ENCODE measurements around the gene SLC9B2. TPM values are rescaled to one million over a fixed set of nuclear protein-coding genes. Genes with fewer than 3 reads are reported as not detected.
A peak's percentile ranks its signal among the peaks of the same experiment; 100 is the strongest.

Gene SLC9B2
- polyA plus RNA-seq, 1 experiment = 12.6 TPM

DNA sequence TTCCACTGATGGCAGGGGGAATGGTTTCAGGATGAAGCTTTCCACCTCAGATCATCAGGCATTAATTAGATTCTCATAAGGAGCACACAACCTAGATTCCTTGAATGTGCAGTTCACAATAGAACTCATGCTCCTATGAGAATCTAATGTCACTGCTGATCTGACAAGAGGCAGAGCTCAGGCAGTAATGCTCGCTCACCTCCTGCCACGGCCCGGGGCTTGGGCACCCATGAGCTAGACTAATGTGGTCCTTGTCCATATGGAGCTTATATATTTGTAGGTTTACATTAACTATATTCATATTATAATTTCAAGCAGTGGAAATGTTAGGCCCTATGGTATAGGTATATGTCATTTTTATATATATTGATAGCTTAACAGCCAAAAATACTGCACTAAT lies 24.4 kb downstream of the SLC9B2 start:
- Histone ChIP-seq H3K4me3 (ENCODE audit: low read depth, low read length) (no peak overlapping the region), H3K27me3 (ENCODE audit: control insufficient read depth, insufficient read depth, low read length) (no peaks in the 10 kb centered on the region), H3K36me3 (ENCODE audit: control insufficient read depth, insufficient read depth, low read length) (no peaks in the 10 kb centered on the region; the same call in 1 of the 2 replicates)
- POLR2A ChIA-PET = no interaction called here
- DNase-seq (ENCODE audit: low read depth) = no peak
- TF ChIP-seq, protein P1, sequence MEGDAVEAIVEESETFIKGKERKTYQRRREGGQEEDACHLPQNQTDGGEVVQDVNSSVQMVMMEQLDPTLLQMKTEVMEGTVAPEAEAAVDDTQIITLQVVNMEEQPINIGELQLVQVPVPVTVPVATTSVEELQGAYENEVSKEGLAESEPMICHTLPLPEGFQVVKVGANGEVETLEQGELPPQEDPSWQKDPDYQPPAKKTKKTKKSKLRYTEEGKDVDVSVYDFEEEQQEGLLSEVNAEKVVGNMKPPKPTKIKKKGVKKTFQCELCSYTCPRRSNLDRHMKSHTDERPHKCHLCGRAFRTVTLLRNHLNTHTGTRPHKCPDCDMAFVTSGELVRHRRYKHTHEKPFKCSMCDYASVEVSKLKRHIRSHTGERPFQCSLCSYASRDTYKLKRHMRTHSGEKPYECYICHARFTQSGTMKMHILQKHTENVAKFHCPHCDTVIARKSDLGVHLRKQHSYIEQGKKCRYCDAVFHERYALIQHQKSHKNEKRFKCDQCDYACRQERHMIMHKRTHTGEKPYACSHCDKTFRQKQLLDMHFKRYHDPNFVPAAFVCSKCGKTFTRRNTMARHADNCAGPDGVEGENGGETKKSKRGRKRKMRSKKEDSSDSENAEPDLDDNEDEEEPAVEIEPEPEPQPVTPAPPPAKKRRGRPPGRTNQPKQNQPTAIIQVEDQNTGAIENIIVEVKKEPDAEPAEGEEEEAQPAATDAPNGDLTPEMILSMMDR (IDR thresholded peaks at IDR 0.05; ENCODE audit: insufficient read depth, low read depth, low read length) = no peak
- CTCF ChIA-PET = interaction anchor here (0.6 to 1.3 kb wide), 3 partner anchors 43 to 1440 kb away, joined by 3 read pairs; partner anchors contain the start of gene BDH2

DNA sequence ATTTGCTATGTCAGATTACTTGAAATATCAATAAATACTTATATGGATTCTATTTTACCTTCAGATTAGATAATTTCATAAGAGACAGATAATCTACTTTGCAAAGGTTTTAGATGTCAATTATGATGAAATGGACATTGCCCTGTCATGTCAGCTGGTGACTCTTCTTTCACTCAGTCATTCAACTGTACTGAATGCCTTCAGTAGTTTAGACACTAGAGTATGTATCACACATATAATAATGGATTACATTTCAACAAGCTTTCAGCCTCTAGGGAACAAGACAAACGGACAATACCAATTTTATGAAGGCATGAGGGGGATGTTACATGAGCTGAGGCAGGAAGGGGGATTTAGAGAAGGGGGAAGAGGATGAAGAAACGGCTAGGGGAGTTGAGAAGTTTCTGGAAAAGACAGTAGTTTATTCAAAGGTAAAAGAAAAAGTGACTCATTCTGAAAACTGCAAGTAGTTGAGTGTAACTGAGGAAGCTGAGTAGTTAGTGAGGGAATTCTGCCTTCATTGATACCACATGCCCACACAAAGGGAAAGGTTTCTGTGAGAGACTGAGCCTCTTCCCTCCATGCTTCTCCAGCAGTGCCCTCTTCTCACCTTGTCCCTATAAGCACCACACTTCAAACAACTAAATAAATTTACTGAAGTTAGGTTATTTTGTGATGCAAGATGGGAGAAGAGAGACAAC lies 25.7 kb downstream of the SLC9B2 start:
- no peaks in the 10 kb centered on the region; the same call in 1 of the 2 replicates for H3K36me3 ChIP-seq (ENCODE audit: control insufficient read depth, insufficient read depth, low read length)
- CTCF ChIA-PET = interaction anchor here (1.0 to 1.2 kb wide), 3 partner anchors 12 to 41 kb away, joined by 3 to 4 read pairs (median 3); no protein-coding TSS in a partner anchor
- no peak for DNase-seq (ENCODE audit: low read depth)
- TF ChIP-seq, protein P1 (IDR thresholded peaks at IDR 0.05; ENCODE audit: insufficient read depth, low read depth, low read length) = no peak
- no peak overlapping the region for H3K4me3 ChIP-seq (ENCODE audit: low read depth, low read length)
- no peaks in the 10 kb centered on the region for H3K27me3 ChIP-seq (ENCODE audit: control insufficient read depth, insufficient read depth, low read length)
- POLR2A ChIA-PET = no interaction called here

- ChIA-PET POLR2A (no interaction called here), CTCF (interaction anchor here (0.6 to 2.1 kb wide), 13 partner anchors 9 to 107 kb away, joined by 3 to 11 read pairs (median 5); no protein-coding TSS in a partner anchor)
- H3K27me3 ChIP-seq (ENCODE audit: control insufficient read depth, insufficient read depth, low read length) = no peaks in the 10 kb centered on the region
- TF ChIP-seq, protein P1 (IDR thresholded peaks at IDR 0.05; ENCODE audit: insufficient read depth, low read depth, low read length) = peak; percentile 79
- DNase-seq (ENCODE audit: low read depth) = no peak
- no peak overlapping the region for H3K4me3 ChIP-seq (ENCODE audit: low read depth, low read length)
- no peaks in the 10 kb centered on the region; the same call in 1 of the 2 replicates for H3K36me3 ChIP-seq (ENCODE audit: control insufficient read depth, insufficient read depth, low read length)
These were observed 29.9 kb downstream of the SLC9B2 start for GRCh38 chr4:103046416-103047290.

GRCh38 chr4:103044183-103044582 lies 32.4 kb downstream of the SLC9B2 start:
- DNase-seq (ENCODE audit: low read depth) = no peak
- ChIA-PET CTCF (interaction anchor here (0.8 to 1.5 kb wide), 3 partner anchors 11 to 48 kb away, joined by 3 to 8 read pairs (median 4); no protein-coding TSS in a partner anchor), POLR2A (no interaction called here)
- Histone ChIP-seq H3K36me3 (ENCODE audit: control insufficient read depth, insufficient read depth, low read length) (no peaks in the 10 kb centered on the region; the same call in 1 of the 2 replicates), H3K4me3 (ENCODE audit: low read depth, low read length) (no peak overlapping the region), H3K27me3 (ENCODE audit: control insufficient read depth, insufficient read depth, low read length) (no peaks in the 10 kb centered on the region)
- TF ChIP-seq, protein P1 (IDR thresholded peaks at IDR 0.05; ENCODE audit: insufficient read depth, low read depth, low read length) = no peak

GRCh38 chr4:103036169-103036568 lies 40.4 kb downstream of the SLC9B2 start:
- Histone ChIP-seq H3K27me3 (ENCODE audit: control insufficient read depth, insufficient read depth, low read length) (no peaks in the 10 kb centered on the region), H3K4me3 (ENCODE audit: low read depth, low read length) (no peak overlapping the region), H3K36me3 (ENCODE audit: control insufficient read depth, insufficient read depth, low read length) (no peaks in the 10 kb centered on the region)
- DNase-seq (ENCODE audit: low read depth) = no peak
- ChIA-PET POLR2A (no interaction called here), CTCF (interaction anchor here (0.9 to 1.6 kb wide), 2 partner anchors 10 to 415 kb away, joined by 5 to 6 read pairs; no protein-coding TSS in a partner anchor)
- TF ChIP-seq, protein P1 (IDR thresholded peaks at IDR 0.05; ENCODE audit: insufficient read depth, low read depth, low read length) = no peak
